OCI-M1 (cell line): ENCODE results near the gene PRICKLE2.
A peak's percentile ranks its signal among the peaks of the same experiment; 100 is the strongest.
"Not testable (repeated sequence)": the region's sequence is repeated elsewhere in the genome, so short reads cannot be mapped to it uniquely, and the experiment has no call there.

ENCODE experiments used
- DNase-seq: peaks from one replicate; lab custom pipeline; 2025; lab: John Stamatoyannopoulos, UW

PRICKLE2 gene

DNA sequence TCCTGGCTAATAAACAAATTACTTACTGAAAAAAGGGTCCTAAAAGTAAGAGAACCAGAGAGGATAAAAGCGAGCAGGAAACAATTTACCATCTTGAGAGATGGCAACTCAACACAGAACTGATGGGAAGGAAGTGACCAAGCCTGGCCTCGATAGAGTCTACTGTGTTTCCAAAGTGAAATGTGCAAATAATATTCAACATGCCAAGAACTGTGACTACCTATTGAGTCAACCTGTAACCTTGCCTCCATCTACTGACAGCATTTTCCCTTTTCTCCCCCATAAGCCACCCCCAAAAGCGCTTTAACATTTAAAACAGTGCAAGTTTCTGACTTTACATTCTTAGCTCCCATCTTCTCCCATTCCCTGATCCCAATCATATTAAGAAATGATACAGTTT, 126.6 kb downstream of the PRICKLE2 start:
- DNase-seq = no peak

DNA sequence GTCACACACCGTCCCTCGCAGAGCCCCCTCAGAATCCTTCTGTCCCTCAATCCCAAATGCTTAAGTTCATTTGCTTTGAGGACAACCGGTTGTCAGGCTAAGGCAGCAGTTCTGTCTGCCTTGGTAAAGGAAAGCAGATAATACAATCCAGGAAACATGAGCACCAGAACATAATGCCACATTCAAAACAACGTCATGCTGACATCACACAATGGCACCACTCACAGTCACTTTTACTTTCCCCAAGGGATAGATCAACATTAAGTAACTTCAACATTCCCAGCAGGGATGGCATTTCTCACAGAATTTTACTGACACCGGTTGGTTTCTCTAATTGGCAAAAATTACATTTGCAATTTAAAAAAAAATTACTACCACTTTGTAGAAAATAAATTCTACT, 127.3 kb downstream of the PRICKLE2 start:
- no peak for DNase-seq

DNA sequence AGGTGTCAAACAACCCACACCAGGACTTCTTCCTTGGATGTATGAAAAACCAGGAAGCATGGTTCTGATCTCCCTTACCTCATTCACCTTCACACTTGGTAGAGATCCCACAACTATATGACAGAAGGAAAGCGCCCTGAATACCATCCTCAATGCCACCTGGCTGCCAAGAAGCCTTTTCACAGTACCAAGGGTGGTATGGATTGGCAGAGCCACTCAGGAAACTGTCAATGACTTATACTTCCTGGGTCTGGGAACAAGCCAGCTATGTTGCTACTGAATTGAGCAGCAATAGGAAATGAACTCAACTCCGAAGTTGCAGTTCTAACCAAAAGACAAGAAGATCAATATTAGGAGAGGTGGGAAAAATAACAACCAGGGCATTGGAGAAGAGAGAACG, 129.5 kb downstream of the PRICKLE2 start:
- no peak for DNase-seq

DNA sequence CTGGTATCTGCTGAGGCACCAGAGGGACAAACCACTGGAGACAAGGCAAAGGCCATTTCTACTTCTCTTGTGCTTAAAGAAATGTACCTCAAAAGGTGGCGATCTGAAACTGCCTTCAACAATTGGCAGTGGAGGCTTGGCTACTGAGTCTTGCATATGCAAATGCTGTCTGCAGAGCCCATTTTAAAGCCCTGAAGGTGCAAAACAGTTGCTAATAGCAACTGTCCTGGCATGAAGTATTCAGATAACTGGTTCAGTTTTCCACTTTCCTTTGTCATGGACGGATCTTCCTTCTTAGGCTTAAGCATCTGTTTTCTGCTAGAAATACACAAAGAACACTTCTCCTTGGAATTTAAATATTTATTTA, 130.6 kb downstream of the PRICKLE2 start:
- DNase-seq = no peak

DNA sequence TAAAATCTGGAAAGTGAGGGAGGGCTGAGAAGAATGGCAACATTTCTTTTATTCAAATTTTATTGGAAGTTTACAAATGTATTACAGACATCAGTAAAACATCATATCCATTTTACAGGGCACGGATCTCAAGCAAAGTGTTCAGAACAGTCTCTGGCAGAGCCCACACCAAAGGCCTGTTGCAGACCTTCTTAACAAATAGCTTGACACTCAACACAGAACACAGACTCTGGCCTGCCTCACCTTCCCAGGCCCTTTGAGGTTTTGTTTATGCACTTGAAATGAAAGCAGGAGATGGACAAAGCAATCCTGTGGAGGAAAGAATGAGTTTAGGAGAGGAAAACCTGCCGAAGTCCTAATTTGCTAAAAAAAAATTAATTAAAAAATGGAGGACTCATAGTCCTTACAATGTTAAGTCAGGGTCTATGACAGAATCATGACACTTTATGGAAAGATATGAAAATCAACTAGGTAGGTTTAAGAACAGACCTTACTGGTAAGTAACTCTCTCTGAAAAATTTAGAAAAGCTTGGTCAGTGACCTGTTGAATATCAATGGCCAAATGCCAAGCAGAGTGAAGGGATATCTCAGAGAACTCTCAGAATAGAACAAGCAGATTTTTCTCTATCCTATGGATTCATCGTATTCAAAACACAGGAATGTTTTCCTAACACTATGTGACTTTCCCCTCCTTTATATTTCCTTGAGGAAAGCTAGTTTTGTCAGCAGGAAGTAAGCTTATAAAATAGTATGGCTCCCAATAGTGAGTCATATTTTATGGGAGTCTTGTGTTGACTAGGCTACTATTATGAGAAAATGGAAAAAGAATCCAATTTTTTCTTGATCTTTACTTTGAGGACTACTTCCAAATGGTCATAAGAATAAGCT, 131.2 kb downstream of the PRICKLE2 start:
- DNase-seq = no peak

DNA sequence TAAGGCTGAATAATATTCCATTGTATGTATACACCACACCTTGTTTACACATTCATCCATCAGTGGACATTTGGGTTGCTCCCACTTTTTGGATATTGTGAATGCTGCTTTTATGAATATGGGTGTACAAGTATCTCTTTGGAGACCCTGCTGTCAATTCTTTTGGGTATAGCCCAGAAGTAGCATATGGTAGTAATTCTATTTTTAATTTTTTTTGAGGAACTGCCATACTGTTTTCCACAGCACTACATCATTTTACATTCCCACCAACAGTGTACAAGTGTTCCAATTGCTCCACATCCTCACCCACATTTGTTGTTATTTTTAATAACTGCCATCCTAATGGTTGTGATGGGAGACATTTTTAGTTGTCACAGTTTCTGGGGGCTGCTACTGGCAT, 132.1 kb downstream of the PRICKLE2 start:
- DNase-seq = no peak

DNA sequence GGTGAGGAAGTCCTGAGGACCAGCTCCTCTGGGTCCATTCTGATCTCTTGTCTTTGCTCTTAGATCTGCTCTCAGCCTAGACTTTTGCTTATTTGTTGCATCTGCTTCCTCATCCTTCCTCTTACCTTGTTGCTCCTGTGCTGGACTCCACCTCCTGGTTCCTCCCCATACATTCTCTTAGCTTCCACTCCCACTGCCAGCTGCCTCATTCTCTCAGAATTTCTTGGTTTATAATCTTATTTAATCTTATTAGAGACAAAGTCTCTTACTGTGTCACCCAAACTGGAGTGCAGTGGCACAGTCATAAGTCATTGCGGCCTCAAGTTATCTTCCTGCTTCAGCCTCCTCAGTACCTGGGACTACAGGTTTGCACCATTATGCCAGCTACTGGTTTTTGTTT, 133.8 kb downstream of the PRICKLE2 start:
- no peak for DNase-seq

DNA sequence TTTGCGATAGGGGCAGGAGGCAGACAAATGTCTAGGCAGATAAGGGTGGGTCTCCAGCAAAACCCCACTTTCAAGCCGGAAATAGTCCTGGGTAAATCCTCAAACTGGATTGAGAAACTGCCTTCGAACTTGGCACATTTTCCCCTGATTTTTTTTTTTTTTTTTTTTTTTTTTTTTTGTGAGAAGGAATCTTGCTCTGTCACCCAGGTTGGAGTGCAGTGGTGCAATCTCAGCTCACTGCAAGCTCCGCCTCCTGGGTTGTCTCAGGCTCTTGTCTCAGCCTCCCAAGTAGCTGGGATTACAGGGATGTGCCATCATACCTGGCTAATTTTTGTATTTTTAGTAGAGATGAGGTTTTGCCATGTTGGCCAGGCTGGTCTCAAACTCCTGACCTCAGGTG, 135.9 kb downstream of the PRICKLE2 start:
- not testable (repeated sequence) for DNase-seq

DNA sequence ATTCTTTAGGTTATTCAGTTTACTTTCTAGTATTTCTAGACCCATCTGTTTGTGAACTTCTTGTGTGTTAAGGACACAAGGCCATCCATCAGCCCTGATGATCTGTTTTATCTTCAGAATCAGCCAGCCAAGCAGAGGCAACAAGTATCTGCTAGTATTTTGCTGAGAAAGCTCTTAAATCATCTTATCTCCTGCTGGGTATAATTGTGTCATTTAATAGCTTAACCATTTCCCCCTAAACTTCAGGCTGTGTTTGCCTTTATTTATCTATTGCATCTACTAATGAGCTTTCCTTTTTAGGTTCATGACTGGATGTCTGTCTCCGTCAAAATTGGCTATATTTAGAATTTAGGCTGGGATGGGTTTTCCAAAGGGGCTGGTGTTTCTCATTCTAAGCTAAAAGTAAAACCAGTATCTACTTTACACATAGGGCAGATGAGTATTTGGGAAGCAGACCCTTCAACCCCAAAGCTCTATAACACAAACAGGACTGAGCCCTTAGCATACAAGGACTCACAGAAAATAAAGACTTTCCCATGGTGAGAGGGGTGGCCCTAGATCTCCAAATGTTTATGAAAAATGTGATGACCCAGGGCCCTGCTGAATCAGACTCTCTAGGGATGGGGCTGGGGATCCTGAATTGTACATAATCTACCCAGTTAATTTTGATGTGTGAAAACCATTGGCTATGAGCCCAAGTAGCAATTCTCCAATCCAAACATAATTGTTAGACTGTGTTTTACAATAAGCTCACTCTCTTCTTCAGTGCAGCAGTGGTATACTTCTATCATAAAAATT, 136.7 kb downstream of the PRICKLE2 start:
- DNase-seq = no peak

DNA sequence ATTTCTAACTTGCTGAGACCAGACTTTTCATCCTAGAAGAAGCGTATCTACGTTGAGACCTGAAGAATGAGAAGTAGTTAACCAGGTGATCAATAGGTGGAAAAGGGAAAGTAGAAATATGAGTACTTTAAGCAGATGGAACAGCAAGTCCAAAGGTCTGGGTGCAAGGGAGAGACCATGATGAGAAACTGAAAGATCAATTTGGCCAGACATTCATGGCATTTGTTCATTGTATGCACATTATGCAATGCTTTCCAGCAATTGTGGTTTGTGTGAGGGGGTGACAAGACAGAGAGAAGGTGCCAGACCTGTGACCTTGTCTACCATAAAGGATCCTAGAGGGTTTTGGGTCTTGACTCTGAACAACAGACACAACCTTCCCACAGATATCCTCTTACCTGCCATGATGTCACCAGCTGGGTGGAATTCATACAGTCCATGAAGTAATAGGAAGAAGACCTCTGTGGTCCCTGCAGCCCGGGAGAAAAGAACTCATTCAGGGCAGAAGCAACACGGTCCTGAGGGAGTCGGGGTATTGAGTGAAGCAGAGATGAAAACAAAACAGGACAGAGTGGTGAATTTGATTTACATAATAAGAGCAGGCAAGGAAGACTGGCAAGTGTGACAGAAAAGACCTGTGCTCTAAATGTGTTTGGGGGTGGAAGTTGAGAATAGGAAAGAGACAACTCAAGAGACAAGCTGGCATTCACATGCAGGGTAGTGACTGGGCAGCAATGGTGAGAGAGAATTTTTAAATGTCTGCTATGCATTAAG, 138.6 kb downstream of the PRICKLE2 start:
- no peak for DNase-seq

DNA sequence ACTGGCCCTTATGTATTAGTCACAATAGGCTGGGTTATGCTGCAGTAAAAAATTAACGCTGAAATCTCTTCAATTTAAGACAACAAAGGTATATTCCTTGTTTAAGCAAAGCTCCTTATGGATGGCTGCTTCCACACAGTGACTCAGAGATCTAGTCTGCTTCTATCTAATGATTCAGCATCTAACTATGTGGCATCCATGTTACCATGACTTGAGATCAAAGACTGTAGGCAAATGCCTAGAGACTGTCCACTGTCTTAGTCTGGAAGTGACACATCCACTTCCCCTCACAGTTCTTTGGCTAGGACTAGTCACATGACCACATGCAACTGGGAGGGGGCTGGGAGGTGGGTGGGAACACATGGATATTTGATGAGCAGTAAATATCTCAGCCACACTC, 140.6 kb downstream of the PRICKLE2 start:
- peak; percentile 35 for DNase-seq

DNA sequence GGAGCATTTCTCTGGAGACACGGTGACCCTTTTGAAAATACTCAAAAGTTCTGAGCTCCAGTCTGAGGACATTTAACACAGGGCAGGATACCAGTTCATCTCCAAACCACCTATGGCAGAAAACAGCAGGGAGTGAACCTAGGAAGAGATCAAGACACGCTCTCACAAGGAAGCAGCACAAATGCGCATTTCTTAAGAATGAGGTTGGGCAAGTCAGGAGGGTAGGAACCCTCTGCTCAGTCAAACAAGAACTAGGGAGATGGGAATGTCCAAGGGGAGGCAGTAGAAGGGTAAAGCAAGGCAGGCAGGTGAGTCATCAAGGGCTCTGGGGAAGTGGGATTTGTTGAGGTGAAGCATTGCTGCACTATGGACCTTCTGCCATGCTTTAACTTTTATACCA, 141.7 kb downstream of the PRICKLE2 start:
- no peak for DNase-seq

DNA sequence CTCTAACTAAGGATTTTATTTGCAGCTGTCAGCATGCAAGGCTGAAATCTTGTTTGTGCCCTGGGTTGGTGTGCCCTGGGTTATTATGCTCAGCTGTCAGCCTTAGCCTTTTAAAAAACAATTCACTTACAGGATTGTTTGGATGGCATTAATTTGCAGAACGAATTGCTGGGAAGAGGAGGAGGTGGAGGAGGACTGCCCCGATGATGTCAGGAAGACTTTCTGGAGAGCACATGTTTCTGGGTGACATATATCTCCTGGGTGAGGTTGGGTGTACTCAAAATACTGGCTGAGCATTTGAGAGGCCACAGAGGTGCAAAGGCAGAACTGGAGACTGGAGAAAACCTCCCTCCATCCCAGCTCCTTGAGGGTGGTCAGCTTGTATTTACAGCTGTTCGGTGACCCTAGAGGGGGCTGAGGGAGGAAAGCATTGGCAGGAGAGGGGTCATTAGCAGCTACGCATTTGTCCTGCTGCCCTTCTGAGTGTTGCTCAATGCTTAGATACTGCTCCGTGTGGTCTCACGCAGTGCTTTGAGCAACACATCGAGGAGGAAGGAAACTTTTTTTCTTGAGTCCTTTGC, 142.2 kb downstream of the PRICKLE2 start:
- no peak for DNase-seq

DNA sequence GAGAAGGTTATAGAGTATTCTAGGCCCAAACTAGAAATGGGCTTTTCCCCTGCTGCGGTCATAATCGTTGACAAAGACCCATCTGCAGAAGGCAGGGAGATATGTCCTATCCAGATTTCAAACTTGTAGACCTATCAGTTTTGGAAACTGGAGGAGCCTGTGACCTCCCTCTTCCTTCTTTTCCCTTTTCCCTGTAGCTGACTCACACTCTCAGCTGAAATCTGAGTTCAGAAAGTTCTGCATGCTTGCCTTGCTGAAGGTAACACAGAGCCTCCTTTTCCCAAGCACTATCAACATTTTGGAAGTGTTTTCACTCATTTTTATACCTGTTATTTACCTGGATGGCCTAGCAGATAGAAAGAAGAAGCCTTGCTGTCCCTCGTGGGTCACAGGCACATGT, 142.9 kb downstream of the PRICKLE2 start:
- no peak for DNase-seq

DNA sequence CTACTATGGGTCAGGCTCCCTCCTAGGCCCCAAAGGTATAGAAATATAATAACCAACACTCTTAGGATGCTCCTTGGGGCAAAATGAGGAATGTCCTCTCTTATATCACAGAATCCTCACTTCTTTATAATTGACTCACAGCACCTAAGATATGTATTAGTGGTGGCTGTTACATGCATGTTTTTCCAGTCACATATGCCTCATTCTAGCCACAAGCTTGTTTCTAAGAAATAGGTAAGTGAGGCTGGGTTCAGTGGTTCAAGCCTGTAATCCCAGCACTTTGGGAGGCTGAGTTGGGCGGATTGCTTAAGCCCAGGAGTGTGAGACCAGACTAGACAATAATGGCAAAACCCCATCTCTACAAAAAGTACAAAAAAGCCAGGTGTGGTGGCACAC, 144.0 kb downstream of the PRICKLE2 start:
- DNase-seq = no peak

DNA sequence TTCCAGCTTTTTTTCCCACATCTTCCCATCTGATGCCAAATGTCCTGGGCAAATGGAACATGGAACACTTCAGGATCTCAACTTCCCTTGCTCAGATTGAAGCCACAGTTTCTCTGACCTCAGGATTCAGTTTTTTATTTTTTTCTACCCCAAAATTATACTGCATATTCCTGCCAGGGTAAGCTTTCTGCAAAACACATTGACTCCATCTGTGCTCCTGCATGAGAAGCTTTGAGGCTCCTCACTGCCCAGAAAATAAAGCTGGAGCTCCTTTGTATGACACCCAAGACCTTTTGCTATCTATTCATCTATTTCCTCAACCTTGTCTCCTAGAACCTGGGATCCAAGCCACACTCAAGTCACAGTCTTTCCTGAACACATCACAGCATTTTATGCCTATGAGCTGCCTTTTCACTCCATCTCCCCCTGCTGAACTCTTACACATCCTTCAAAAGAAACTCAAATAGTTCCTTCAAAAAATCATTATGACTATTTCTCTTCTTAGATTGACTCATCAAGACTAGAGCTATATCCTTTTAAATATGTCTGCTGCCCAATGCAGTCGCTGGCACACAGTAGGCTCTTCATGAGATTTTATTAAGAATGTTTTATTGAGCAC, 144.5 kb downstream of the PRICKLE2 start:
- no peak for DNase-seq

DNA sequence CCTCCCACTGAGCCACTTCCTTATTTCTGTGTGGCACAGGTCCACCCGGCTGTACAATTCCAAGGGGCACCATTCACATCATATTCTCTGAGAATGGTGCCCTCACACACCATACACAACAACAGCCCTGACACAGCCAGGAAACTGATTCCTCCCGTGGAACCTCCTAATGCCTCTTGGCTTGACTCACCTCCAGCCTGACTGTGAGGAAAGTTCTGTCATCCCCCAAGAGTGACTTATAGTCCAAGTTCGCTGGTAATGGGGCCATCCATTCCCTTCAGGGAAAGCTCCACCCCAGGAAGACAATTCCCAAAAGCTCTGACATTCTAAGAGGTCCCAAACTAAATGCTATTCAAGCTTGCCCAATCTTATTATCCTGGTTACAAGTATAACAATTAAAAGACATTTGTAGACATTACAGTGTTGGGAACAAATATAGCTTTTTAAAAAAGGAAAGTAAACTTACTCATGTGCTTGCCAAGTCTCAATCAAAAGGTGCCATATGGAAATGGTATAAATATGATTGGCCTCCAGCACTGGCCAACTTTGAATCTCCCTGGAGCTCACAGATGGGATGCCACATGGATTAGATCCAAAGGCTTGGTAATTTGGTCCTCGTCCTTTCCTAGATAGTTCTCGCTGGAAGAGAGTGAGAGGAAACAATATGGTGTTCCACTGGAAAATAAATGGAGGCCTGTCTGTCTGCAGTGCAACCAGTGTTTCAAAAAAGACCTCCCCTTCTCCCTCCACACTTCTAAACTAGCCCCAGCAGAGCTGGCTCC, 145.7 kb downstream of the PRICKLE2 start:
- DNase-seq = no peak

DNA sequence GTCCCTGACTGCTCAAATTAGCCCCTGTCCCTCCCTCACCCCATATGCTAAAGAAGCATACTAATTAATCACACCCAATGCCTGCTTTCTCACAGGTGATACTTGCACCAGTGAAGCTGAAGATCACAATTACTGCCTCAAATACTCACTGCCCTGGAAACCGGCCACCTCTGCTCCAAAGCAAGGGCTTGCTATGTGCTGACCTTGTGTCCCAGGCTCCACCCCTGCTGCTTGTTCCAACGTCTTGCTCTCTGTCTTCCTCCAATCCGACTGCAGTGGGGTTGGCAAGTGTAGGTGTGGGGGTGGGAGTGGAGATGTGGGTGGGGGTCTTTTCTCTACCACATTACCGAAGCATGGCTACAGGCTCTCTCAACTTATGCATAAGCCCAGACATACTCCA, 146.3 kb downstream of the PRICKLE2 start:
- no peak for DNase-seq

DNA sequence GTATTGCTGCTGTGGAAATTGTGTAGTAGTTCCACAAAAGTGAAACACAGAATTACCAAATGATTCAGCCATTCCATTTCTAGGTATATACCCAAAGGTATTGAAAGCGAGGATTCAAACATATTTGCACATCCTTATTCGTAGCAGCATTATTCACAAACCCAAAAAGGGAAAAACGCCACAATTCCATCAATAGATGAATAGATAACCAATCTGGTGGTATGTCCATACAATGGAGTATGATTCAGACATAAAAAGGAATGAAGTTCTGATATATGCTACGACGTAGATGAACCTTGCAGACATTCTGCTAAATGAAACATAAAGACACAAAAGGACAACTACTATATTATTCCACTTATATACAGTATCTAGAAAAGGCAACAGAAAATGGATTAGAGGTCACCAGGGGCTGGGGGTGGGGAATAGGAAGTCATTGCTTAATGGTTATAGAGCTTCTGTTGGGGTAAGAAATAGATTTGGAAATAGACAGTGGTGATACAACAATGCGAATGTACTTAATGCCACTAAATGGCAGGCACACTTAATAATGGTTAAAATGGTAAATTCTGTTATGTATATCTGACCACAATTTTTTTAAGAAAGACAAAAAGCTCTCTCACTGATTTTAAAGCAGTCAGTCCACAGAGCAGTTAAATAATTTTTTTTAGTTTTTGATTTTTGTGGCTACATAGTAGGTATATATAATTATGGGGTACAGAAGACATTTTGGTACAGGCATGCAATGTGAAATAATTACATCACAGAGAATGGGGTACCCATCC, 150.2 kb downstream of the PRICKLE2 start:
- DNase-seq = no peak

DNA sequence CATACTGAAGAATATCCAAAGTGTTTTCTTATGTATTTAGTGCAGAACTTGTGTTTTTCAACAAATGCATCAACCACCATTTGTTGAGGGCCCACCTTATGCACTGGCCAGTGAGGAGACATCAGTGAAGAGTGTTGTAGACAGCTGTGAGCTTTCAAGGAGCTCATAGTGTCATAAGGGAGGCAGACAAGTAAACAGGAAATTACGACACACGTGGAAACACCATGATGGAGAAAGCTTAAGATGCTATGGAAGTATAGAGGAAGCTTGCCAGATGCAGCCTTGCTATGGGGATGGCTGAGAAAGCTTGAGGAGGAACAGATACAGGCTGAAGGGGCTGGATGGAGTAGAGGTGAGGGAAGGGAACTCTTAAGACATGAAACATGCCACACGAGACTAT, 151.2 kb downstream of the PRICKLE2 start:
- no peak for DNase-seq
